Fibroblast of lung (primary cell): ENCODE results near the gene CACNA1S.

ENCODE experiments used
- EZH2 ChIP-seq: IDR thresholded peaks from 2 replicates; pipeline ENCODE4 v1.5.1; 2012; ENCODE audit warnings: low read length, control low read depth, mild to moderate bottlenecking; ENCODE audit errors: missing control alignments
- TF ChIP-seq, protein P1 (sequence below), 2 donors: IDR thresholded peaks in 1 of 2; conservative IDR thresholded peaks in 1 of 2; 1 replicate in 1 of 2; 2 replicates in 1 of 2; pipeline ENCODE4 v1.5.1; 2011 to 2012; ENCODE audit warnings: low read length in 2 of 2, control low read depth in 1 of 2, inconsistent platforms in 1 of 2, low read depth in 1 of 2, mild to moderate bottlenecking in 1 of 2

DNA sequence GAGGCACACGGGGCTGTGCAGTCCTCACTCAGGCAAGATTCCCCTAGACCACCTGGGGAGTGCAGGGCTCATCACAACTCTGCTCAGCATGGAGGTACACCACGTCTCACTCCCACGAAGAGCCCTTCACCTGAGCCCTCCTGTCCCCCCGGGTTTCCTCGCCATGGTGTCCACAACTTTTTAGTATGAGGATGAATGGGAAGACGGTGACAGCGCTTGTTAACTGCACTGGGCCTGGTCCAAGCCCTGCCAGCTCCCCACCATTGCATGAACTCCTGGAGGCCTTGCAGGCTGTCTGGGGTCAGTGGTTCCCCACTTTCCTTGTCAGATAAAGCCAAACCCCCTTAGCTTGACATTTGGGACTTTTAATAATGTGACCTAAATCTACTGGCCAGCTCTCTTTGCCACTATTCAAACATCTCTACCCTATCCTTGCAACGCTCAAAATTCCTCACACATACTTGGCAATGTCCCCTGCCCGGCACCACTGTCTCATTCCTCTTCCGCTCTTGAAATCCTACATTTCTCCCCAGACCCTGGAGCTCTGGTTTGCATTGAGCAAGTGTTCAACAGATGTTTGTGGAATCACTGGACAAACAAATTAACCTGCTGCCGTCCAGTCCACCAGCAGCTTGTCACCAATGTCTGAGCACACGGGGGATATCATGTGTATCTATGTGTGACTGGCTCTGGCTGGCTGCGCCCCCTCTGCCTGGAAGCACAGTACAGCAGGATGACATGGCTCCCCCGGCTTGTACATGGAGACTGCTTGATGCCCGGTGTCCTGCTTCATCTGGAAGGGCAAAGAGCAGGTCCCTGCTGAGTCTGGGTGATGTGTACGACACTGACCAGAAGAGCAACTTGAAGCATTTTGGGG, 30.9 kb upstream of the CACNA1S start:
- no peak for TF ChIP-seq EZH2
- TF ChIP-seq, protein P1, sequence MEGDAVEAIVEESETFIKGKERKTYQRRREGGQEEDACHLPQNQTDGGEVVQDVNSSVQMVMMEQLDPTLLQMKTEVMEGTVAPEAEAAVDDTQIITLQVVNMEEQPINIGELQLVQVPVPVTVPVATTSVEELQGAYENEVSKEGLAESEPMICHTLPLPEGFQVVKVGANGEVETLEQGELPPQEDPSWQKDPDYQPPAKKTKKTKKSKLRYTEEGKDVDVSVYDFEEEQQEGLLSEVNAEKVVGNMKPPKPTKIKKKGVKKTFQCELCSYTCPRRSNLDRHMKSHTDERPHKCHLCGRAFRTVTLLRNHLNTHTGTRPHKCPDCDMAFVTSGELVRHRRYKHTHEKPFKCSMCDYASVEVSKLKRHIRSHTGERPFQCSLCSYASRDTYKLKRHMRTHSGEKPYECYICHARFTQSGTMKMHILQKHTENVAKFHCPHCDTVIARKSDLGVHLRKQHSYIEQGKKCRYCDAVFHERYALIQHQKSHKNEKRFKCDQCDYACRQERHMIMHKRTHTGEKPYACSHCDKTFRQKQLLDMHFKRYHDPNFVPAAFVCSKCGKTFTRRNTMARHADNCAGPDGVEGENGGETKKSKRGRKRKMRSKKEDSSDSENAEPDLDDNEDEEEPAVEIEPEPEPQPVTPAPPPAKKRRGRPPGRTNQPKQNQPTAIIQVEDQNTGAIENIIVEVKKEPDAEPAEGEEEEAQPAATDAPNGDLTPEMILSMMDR (conservative IDR thresholded peaks at IDR 0.05 in 1 of 2, IDR thresholded peaks at IDR 0.05 in 1 of 2; ENCODE audit: low read depth in 1 of 2, low read length in 2 of 2) = no peak
